Activated CD4-positive, alpha-beta T cell treated with anti-CD3 and anti-CD28 coated beads, Interleukin-2, amount 10 ng/mL, durations not matched to agents 24 days and 14 days (primary cell): ENCODE results near the gene CADPS2. TPM values are rescaled to one million over a fixed set of nuclear protein-coding genes. Genes with fewer than 3 reads are reported as not detected.

ENCODE experiments used
- DNase-seq: peaks from one replicate; pipeline ENCODE4 v3.0.0; 2022
- H3K27ac Mint-ChIP-seq: one replicate; pipeline ENCODE4 v1.8.0; 2022; ENCODE audit warnings: mild to moderate bottlenecking, mixed read lengths
- H3K27me3 Mint-ChIP-seq: one replicate; pipeline ENCODE4 v1.8.0; 2022; ENCODE audit warnings: mixed read lengths
- H3K36me3 Mint-ChIP-seq: one replicate; pipeline ENCODE4 v1.8.0; 2022; ENCODE audit warnings: low read depth, mild to moderate bottlenecking, mixed read lengths
- H3K4me1 Mint-ChIP-seq: one replicate; pipeline ENCODE4 v1.8.0; 2021; ENCODE audit warnings: mixed read lengths
- H3K4me3 Mint-ChIP-seq: one replicate; pipeline ENCODE4 v1.8.0; 2022; ENCODE audit warnings: mild to moderate bottlenecking, moderate library complexity, mixed read lengths
- H3K9me3 Mint-ChIP-seq: one replicate; pipeline ENCODE4 v1.8.0; 2021; ENCODE audit warnings: mixed read lengths
- intact Hi-C: fragments of 100-400 bp; cut with micrococcal nuclease; formaldehyde crosslinking; loops from one replicate; pipeline ENCODE4 v1.15.1; 2023
- total RNA-seq: library from RNA; stranded (reverse); gene quantifications from 2 replicates; pipeline ENCODE4 v1.2.3, GENCODE V29; 2022

The CADPS2 gene
- total RNA-seq, 1 donor from 2014 or later, result not detected

DNA sequence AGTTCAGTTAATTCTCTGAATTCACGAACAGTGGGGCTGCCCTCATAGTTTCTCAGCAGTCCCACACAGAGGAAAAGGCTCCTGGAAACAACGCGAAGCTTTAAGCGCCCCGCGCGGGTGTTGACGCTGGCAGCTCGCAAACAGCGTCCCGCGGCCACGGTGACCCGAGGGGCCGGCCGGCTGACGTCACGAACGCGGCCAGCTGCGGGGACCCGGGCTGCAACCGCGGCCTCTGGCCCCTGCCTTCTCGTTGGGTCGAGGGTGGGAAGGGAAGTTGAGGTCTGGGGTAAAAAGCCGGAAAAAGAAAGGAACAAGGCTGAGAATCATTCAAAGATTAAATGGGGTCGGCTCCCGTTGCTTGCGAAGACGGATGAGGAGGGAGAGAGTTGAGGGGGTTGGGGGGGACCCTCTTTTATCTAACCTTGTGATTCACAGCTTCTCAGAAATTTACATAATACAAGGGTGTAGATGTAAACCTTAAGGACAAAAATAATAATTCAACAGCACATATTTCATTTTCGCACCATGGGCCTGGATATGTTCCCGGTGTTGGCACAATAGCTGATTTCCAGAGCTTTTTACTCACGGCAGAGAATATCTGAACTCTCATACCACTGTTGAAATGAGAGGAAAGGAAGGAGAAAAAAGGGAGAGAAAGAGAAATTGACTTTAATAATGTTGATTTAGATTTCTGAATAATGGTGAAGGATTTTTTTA, 574.4 kb downstream of the CADPS2 start:
- H3K27me3 Mint-ChIP-seq, result peaks cover 76% of the 10 kb centered on the region
- H3K36me3 Mint-ChIP-seq, result no peaks in the 10 kb centered on the region
- DNase-seq, result no peak
- no peak overlapping the region for H3K4me3 Mint-ChIP-seq
- H3K27ac Mint-ChIP-seq, result no peak overlapping the region
- no peaks in the 10 kb centered on the region for H3K4me1 Mint-ChIP-seq
- peaks cover 12% of the 10 kb centered on the region for H3K9me3 Mint-ChIP-seq
- intact Hi-C loops, result loop anchor here (5.0 kb wide), 1 partner anchor 575 kb away; the partner anchor contains the start of gene CADPS2

GRCh38 chr7:122311050-122311700, 575.1 kb downstream of the CADPS2 start:
- H3K4me3 Mint-ChIP-seq, result no peak overlapping the region
- H3K4me1 Mint-ChIP-seq, result no peaks in the 10 kb centered on the region
- intact Hi-C loops, result loop anchor here (5.0 kb wide), 1 partner anchor 576 kb away; the partner anchor contains the start of gene CADPS2
- no peak overlapping the region for H3K27ac Mint-ChIP-seq
- DNase-seq, result no peak
- H3K9me3 Mint-ChIP-seq, result peaks cover 12% of the 10 kb centered on the region
- H3K27me3 Mint-ChIP-seq, result peaks cover 75% of the 10 kb centered on the region
- no peaks in the 10 kb centered on the region for H3K36me3 Mint-ChIP-seq

DNA sequence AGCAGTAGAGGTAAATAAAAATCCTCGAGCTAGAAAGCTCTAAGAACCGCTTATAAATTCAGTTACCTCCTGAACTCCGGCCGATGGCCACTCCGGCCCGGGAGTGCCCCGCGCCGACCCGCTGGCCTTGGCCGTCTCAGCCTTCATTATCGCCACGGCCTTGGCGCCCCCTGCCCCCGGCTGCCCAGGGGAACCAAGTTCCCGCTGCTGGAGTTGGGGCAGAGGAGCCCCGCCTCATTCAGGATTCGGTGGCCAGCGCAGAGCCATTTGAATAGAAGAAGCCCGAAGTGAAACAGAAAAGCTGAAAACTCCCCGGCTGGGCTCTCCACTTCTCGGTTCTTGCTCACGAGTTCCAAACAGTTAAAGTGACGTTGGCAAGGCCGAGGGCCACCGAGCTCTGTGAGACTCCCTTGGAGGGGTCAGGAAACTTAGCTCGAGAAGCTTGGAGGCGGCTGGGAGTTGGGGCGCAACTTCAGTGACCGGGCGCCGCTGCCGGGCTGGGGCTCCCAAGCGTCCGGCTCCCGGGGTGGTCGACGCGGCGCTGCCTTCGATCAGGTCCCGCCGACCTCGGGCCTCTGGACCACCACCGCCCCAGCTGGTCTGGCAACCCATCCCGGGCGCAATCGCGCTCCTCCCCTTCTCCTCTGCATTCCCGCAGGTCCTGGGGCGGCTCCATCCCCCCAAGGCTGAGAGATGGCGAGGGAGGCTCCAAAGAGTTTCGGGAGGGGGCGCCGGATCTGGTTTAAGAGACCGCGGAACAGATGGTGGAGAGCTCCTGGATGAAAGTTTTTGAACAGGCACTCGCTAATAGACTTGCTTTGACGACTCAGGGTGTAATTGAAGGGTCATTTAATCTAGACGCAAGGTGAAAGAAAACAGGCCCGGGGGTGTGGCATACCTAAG, 575.9 kb downstream of the CADPS2 start:
- Mint-ChIP-seq H3K4me3 (no peak overlapping the region), H3K4me1 (no peaks in the 10 kb centered on the region), H3K27ac (no peak overlapping the region), H3K36me3 (peaks cover under 1% of the 10 kb centered on the region), H3K27me3 (peaks cover 75% of the 10 kb centered on the region), H3K9me3 (peaks cover 11% of the 10 kb centered on the region)
- DNase-seq, result no peak
- intact Hi-C loops, result loop anchor here (5.0 kb wide), 1 partner anchor 577 kb away; the partner anchor contains the start of gene CADPS2

DNA sequence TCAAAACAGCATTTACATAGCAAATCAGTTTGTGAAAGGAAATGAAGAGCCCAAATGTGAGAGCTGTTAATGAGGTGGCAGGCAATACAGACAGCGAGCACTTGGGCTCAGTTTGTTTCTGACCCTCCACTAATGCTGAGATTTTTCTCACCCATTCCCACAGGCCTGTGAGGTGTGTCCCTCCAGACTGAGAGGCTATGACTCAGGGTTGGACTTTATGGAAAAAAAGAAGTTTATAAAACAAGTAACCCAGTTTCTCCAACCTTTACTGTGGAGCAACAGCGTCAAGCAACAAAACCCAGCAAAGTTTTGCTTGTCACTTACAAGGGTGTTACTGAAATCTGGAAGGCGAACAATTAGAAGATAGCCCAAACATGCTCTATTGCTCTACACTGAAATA, 576.8 kb downstream of the CADPS2 start:
- intact Hi-C loops, result no loop called here
- peaks cover 76% of the 10 kb centered on the region for H3K27me3 Mint-ChIP-seq
- no peak for DNase-seq
- peaks cover 10% of the 10 kb centered on the region for H3K9me3 Mint-ChIP-seq
- no peaks in the 10 kb centered on the region for H3K4me1 Mint-ChIP-seq
- no peak overlapping the region for H3K4me3 Mint-ChIP-seq
- H3K27ac Mint-ChIP-seq, result no peak overlapping the region
- peaks cover 2% of the 10 kb centered on the region for H3K36me3 Mint-ChIP-seq

- intact Hi-C loops, result no loop called here
- H3K27me3 Mint-ChIP-seq, result peaks cover 81% of the 10 kb centered on the region
- H3K36me3 Mint-ChIP-seq, result peaks cover 4% of the 10 kb centered on the region
Observed at GRCh38 chr7:122307228-122307621, 579.0 kb downstream of the CADPS2 start.

DNA sequence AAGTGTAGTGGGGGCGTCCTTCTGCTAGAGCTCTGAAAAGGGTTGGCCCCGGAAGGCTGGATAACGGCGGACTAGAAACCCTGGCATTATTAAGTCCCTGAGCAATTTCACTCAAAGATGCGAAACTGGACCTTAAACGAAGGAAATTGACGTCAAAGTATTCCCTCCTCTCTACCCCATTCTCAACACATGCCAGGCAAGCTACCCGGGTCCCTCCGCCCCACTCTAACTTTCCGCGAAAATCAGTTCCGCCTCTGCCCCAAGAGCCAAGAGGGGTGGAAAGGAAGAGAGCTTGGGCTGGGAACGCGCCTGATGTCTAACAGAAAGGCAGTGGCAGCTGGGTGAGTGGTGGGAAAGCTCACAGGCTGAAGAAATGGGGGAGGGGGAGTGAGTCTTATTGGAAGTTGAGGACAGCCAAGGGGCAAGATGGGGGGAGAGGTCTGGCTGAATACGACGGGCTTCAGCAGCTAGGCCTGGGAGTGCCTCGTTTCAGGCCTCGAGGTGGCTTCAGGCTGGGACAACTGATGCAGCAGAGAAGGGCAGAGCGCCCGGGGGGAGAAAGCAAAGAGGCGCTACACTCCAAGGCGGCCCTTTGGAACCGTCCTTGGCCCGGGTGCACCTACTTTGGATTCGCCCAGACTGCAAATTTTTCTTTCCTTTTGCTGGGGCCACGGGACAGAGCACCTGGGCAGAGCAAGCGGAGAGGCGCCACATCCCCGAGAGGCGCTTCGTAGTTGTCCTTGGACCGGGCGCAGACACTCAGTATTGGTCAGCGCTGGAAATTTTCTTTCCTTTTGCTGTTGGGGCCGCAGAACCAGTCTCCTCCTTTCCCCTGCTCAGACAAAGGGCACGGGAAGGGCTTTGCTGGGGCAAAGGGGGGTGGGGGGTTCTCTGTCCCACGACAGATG, 579.7 kb downstream of the CADPS2 start:
- H3K9me3 Mint-ChIP-seq, result peaks cover 17% of the 10 kb centered on the region
- H3K36me3 Mint-ChIP-seq, result peaks cover 4% of the 10 kb centered on the region
- no peaks in the 10 kb centered on the region for H3K4me1 Mint-ChIP-seq
- no peak overlapping the region for H3K27ac Mint-ChIP-seq
- peaks cover 81% of the 10 kb centered on the region for H3K27me3 Mint-ChIP-seq
- intact Hi-C loops, result no loop called here
- no peak overlapping the region for H3K4me3 Mint-ChIP-seq
- DNase-seq, result no peak

More at GRCh38 chr7:122307228-122307621, 579.0 kb downstream of the CADPS2 start:
- Mint-ChIP-seq H3K4me3 (no peak overlapping the region), H3K9me3 (peaks cover 17% of the 10 kb centered on the region), H3K4me1 (no peaks in the 10 kb centered on the region), H3K27ac (no peak overlapping the region)
- no peak for DNase-seq

- H3K4me1 Mint-ChIP-seq, result no peaks in the 10 kb centered on the region
- H3K27ac Mint-ChIP-seq, result peak overlapping the region; percentile 8
- DNase-seq, result no peak
- no peak overlapping the region for H3K4me3 Mint-ChIP-seq
- peaks cover 4% of the 10 kb centered on the region for H3K36me3 Mint-ChIP-seq
- peaks cover 18% of the 10 kb centered on the region for H3K9me3 Mint-ChIP-seq
- peaks cover 81% of the 10 kb centered on the region for H3K27me3 Mint-ChIP-seq
- intact Hi-C loops, result no loop called here
Observed at GRCh38 chr7:122305475-122306319, 580.6 kb downstream of the CADPS2 start.

DNA sequence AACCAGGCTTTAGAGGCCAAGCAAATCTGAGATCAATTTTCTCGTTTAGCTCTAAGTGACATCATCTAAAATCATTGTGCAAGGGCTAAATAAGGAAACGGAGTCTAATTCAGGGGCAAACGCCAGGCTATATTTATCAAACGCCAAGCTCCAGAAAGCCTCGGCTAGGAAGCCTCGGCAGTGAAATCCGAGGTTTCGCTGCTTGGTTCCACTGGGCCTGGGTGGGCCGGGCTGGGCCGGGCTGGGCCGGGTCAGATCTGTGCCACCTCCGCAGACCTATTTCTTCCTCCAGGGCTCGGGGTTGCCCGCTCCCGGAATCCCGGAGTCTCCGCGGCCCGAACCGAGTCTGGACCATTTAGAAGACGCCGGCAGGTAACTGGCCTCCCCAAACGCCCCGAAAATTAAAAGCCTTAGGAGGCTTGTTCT, 581.3 kb downstream of the CADPS2 start:
- no peak for DNase-seq
- Mint-ChIP-seq H3K4me3 (no peak overlapping the region), H3K9me3 (peaks cover 18% of the 10 kb centered on the region), H3K27ac (no peak overlapping the region), H3K4me1 (no peaks in the 10 kb centered on the region), H3K36me3 (peaks cover 4% of the 10 kb centered on the region), H3K27me3 (peaks cover 85% of the 10 kb centered on the region)
- intact Hi-C loops, result no loop called here

DNA sequence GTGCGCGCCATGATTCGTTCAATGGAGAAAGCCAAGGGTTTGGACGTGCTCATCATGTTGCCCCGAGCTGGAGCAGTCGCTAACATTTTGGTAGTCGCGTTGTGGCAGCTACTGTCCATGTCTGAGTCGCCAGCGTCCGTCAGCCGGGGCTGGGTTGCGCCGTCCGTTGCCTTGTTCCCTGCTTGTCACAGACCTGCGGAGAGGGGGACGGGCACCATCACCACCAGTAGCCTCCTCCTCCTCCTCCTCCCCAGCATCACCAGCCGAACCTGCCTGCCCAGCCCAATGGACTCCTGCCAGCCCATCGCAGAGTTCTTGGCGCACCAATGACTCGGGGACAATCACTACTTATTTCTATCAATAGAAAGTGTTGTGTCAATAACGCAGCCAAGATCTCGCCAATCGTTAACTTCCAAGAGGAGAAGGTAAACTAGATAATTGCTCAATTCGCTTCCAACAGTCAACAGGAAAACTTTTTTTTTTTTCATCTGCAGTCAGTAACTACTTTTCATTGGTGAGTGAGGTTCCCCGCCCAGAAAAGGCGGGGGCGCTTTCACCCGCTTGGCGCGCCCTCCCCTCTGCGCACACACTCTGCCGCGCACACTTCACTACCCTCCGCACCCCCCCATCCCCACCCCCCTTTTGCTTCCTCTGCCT, 581.8 kb downstream of the CADPS2 start, which contains the start of gene FEZF1:
Gene FEZF1, minus strand, starts transcription at position 432 of the 657 bp plus-strand sequence. Its CDS starts 313 bp downstream, at position 119.
- no peaks in the 10 kb centered on the region for H3K4me1 Mint-ChIP-seq
- DNase-seq, result no peak
- peaks cover 85% of the 10 kb centered on the region for H3K27me3 Mint-ChIP-seq
- H3K4me3 Mint-ChIP-seq, result no peak within 1 kb of the TSS
- H3K9me3 Mint-ChIP-seq, result peaks cover 18% of the 10 kb centered on the region
- intact Hi-C loops, result no loop called here
- peak within 1 kb of the TSS; percentile 28 for H3K27ac Mint-ChIP-seq
- H3K36me3 Mint-ChIP-seq, result peaks cover 4% of the 10 kb centered on the region

DNA sequence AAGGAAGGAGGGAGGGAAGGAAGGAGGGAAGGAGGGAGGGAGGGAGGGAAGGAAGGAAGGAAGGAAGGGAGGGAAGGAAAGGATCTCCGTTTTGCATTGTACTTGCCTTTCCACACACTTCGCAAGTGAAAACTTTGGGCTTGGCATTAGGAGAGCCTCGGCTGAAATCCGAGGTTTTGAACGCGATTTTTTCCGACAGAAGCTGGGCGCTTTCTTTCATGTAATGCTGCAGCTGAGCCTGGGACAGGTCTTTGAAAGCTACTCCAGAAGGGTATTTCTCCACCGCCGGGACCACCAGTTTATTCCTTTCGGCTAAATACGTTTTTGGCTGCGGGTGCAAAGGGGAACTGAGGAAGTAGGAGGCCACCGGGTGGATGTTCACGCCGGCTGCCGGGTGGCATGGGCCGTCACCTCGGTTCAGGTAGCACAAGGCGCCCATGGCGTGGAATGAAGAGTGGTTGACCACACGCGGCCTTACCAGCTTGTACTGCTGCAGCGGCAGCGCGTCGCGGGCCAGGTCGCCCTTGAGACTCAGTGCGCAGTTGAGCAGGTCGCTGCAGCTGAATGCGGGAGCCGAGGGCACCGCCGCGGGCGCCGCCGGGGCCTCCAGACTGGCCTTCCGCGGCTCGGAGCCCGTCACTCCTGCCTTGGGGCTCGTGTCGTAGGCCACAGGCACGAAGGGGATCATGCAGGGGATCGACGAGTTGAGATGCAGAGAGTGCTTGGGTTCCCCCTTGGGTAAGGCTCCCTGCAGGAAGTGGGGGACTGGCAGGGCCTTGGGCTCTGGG, 582.5 kb downstream of the CADPS2 start:
- H3K36me3 Mint-ChIP-seq, result peaks cover 4% of the 10 kb centered on the region
- peaks cover 18% of the 10 kb centered on the region for H3K9me3 Mint-ChIP-seq
- no peak overlapping the region for H3K4me3 Mint-ChIP-seq
- no peak for DNase-seq
- H3K27ac Mint-ChIP-seq, result no peak overlapping the region
- intact Hi-C loops, result no loop called here
- peaks cover 85% of the 10 kb centered on the region for H3K27me3 Mint-ChIP-seq
- no peaks in the 10 kb centered on the region for H3K4me1 Mint-ChIP-seq

GRCh38 chr7:122302761-122303530, 583.3 kb downstream of the CADPS2 start:
- H3K9me3 Mint-ChIP-seq, result peaks cover 18% of the 10 kb centered on the region
- no peaks in the 10 kb centered on the region for H3K4me1 Mint-ChIP-seq
- H3K4me3 Mint-ChIP-seq, result no peak overlapping the region
- peak overlapping the region; percentile 22 for H3K27ac Mint-ChIP-seq
- intact Hi-C loops, result no loop called here
- no peak for DNase-seq
- H3K27me3 Mint-ChIP-seq, result peaks cover 88% of the 10 kb centered on the region
- peaks cover 4% of the 10 kb centered on the region for H3K36me3 Mint-ChIP-seq
